MG63 (cell line): ENCODE measurements around the gene CD59. TPM values are rescaled to one million over a fixed set of nuclear protein-coding genes. Genes with fewer than 3 reads are reported as not detected.
"Not testable (repeated sequence)": the region's sequence is repeated elsewhere in the genome, so short reads cannot be mapped to it uniquely, and the experiment has no call there.

Experiments used
- DNase-seq: peaks from one replicate; pipeline ENCODE4 v3.0.0-alpha.2; 2020
- H3K27me3 ChIP-seq: fragments of 250-450 bp; sonication (Bioruptor Pico); 2 replicates; pipeline ENCODE4 v1.5.1; 2020; ENCODE audit warnings: mild to moderate bottlenecking, moderate library complexity
- H3K36me3 ChIP-seq: fragments of 250-450 bp; sonication (Bioruptor Pico); 2 replicates; pipeline ENCODE4 v1.5.1; 2020; ENCODE audit warnings: mild to moderate bottlenecking, moderate library complexity
- H3K4me3 ChIP-seq: fragments of 250-450 bp; sonication (Bioruptor Pico); 2 replicates; pipeline ENCODE4 v1.5.1; 2020; ENCODE audit warnings: mild to moderate bottlenecking, moderate library complexity
- H3K9me3 ChIP-seq: fragments of 250-450 bp; sonication (Bioruptor Pico); 2 replicates; pipeline ENCODE4 v1.5.1; 2020; ENCODE audit warnings: mild to moderate bottlenecking, moderate library complexity
- total RNA-seq: library from RNA; depleted of rRNA; stranded (reverse); fragments of >200 nt; shearing (Covaris generic); gene quantifications from 2 replicates; pipeline ENCODE4 v1.2.3, GENCODE V29; 2014; ENCODE audit warnings: low replicate concordance

CD59 gene
- total RNA-seq, 1 experiment from 2014 or later, result 360 TPM

DNA sequence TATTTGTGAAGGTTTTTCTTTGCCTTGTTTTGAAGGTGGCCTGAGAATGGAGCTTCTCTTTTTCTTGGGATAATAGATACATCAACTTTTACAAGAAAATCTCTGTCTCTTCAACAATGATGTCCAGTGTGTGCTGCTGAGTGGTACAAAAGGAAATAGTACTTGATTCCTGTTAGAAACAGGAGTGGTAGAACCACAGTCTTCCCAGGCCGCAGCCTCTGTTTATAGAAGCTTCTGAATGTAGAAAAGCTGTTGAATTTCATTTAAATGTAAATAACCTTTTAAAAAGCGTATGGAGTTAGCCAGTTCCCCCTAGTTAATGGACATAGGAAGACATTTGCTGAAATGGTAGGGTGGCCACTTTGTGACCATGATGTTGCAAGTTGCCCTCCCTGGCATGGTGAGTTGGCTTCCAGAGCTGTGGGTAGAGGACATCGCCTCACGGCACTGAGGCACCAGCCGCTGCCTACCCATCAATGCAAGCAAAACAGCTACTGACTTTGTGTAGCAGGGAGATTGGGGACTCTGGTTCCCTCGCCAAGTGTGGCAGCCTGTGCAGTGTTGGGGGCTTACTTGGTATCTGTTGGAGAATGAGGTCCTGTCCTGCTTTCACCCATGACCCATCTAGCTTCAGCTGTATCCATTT is 67.1 kb downstream of the CD59 start:
- Histone ChIP-seq H3K36me3 (no peaks in the 10 kb centered on the region), H3K4me3 (no peak overlapping the region)
- no peak for DNase-seq

DNA sequence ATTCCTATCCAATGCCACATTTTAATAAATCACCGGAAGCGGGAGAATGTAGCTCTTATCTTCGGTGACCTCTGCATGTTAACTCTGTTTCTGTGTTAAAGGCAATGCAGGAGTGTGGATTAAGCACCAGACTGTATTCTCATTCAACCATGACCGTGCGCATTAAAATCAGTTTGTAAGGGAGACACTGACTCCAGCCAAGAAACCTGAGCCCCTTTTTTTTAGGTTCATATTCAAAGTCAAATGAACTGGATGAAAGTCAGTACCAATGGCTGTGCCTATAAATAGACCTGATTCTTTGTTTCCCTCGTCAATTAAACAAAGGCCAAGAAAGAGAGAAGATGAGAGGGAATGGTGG is 67.8 kb downstream of the CD59 start:
- H3K4me3 ChIP-seq, result no peak overlapping the region
- H3K27me3 ChIP-seq, result no peaks in the 10 kb centered on the region
- H3K36me3 ChIP-seq, result no peaks in the 10 kb centered on the region
- no peak for DNase-seq
- no peaks in the 10 kb centered on the region for H3K9me3 ChIP-seq

More for the DNA sequence above, 67.1 kb downstream of the CD59 start:
- no peaks in the 10 kb centered on the region for H3K27me3 ChIP-seq
- H3K9me3 ChIP-seq, result no peaks in the 10 kb centered on the region

DNA sequence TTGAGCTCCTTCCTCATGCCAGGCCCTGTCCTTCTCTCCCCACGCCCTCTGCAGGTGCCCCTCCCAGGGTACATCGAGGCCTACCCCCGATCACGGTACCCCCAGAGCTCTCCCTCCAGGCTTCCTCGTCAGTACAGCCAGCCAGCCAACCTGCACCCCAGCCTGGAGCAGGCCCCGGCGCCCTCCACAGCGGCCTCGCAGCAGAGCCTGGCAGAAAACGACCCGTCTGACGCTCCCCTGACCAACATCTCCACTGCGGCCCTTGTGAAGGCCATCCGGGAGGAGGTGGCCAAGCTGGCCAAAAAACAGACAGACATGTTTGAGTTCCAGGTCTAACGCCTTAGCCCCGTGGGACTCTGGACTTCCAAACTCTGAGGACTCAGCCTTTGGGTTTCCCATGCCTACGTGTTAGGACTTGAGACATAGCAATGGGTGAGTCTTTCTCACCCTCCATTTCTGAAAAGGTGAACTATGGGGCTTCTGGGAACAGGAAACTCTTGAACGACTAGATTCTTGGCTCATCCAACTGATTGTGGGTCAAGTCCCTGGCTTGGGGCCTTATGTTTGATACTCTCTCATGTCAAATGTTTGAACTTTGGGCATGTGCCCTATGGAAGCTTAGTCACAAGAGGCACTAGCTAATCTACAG is 68.3 kb downstream of the CD59 start:
- Histone ChIP-seq H3K27me3 (no peaks in the 10 kb centered on the region), H3K36me3 (no peaks in the 10 kb centered on the region), H3K4me3 (no peak overlapping the region), H3K9me3 (no peaks in the 10 kb centered on the region)
- no peak for DNase-seq

DNA sequence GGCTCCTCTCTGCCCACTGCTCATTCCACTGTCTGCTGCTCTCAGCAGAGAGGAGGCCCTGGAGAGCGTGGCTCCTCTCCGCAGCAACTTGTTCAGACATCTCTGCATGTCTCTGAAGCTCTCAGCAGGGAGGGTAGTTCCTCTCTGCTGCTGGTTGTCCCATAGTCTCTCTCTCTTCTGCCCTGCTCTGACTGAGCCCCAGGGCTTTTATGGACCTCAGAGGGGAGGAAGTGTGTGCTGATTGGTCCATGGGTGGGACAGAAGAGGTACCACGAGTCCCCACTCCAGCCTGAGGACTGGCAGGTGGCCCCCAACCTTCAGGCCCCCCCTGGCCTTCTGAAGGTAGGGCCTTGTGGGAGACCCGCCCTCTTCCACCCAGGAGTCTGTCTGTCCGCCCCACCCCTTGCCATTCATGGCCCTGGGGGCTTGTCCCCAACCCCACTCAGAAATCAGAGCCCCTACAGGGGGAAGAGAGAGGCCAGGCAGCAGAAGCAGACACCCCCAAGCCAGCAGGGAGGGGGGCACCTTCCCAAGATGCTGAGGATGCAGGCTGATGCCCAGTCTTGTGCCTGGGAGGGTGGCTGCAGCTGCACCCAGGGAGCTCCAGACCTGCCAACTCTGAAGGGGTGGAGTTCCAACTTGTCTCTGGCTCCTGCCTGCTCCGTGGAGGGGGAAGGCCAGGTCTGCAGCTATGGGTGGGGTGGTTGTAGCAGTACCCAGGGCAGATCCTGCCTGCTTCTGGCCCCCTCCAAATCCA is 70.7 kb downstream of the CD59 start:
- Histone ChIP-seq H3K9me3 (no peaks in the 10 kb centered on the region), H3K36me3 (no peaks in the 10 kb centered on the region)
- no peak for DNase-seq

DNA sequence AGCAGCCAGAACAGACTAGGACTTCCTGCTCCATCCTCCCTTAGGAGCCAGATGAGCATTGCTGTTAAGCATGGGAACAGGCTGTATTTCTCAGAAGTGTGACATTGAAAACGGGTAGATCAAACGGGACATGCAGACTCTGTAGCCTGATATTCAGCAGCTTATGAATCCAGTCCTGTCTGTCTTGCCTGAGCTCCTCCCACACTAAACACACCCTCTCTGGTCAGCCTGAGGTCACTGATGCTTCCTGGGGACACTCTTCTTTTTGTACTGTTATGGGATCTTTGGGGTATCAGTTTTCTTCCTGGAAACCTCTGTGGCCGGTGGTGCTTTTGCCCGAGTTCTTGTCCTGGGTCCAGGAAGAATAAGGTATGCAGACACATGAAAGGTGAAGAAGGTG is 71.4 kb downstream of the CD59 start:
- Histone ChIP-seq H3K27me3 (no peaks in the 10 kb centered on the region), H3K36me3 (no peaks in the 10 kb centered on the region), H3K4me3 (no peak overlapping the region), H3K9me3 (no peaks in the 10 kb centered on the region)
- DNase-seq, result no peak

More for the DNA sequence above, 70.7 kb downstream of the CD59 start:
- Histone ChIP-seq H3K4me3 (no peak overlapping the region), H3K27me3 (no peaks in the 10 kb centered on the region)

DNA sequence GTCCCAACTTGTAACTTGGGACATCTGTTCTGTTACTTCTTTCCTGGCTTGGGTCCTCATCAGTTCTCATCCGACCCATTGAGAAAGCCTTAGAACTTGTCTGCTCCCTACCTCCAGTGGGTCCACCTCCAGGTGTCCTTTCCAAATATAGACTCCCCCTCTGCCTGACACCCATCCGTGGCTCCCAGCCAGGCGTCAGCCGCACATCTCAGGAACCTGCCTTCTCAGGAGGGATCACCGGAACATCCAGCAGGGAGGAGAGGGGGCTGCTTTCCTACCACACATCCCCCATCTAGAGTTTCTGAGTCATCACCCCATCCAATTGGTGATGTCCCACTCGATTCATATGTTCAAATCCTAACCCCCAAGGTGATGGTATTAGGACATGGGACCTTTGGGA is 72.1 kb downstream of the CD59 start:
- H3K36me3 ChIP-seq, result no peaks in the 10 kb centered on the region

DNA sequence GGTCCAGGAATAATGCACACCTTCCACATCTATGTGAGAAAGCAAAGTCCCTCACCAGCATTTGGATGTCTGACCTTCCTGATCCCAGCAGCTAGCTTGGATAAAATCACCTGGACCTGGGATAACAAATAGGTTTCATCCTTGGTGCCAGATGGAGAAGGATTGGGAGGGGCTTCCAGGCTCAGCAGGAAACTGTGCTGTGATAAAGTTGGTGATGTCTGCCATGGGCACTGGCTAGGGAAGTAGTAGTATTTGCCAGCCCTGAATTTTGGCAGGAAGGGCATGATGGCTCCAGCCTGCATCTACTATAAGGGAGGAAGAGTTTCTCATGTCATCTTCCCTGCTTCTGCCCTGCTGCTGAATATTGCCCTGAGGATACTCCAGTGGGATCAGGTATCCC is 73.1 kb downstream of the CD59 start:
- no peaks in the 10 kb centered on the region for H3K9me3 ChIP-seq
- no peaks in the 10 kb centered on the region for H3K27me3 ChIP-seq
- no peak for DNase-seq
- no peaks in the 10 kb centered on the region for H3K36me3 ChIP-seq
- no peak overlapping the region for H3K4me3 ChIP-seq

More for the DNA sequence above, 72.1 kb downstream of the CD59 start:
- H3K27me3 ChIP-seq, result no peaks in the 10 kb centered on the region
- no peak for DNase-seq
- H3K4me3 ChIP-seq, result no peak overlapping the region
- H3K9me3 ChIP-seq, result no peaks in the 10 kb centered on the region

DNA sequence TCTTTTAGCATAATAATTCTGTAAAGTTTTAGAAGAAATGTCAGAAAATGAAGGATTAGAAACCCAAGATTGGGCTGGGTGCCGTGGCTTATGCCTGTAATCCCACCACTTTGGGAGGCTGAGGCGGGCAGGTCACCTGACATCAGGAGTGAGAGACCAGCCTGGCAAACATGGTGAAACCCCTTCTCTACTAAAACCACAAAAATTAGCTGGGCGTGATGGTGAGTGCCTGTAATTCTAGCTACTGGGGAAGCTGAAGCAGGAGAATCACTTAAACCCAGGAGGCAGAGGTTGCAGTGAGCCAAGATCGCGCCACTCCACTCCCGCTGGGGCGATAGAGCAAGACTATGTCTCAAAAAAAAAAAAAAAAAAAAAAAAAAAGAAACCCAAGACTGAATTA is 74.7 kb downstream of the CD59 start:
- not testable (repeated sequence) for DNase-seq, H3K9me3 ChIP-seq, H3K4me3 ChIP-seq, H3K27me3 ChIP-seq, H3K36me3 ChIP-seq

DNA sequence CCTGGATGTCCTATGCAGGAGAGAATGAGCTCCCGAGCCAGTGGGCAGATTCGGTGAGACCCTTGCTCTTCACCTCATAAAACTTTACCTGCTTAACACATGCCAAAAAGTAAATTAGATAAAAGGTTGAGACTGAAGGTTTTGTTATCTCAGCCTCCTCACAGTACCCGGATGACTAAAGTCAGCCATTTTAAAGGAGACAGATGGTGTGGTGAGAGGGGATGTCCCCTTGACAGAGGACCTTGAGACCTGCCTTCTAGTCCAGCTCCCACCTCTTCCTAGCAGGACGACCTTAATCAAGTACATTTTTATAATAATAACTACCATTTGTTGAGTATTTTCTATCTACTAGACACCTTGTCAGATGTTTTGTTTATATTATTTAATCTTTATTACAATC is 75.3 kb downstream of the CD59 start:
- no peaks in the 10 kb centered on the region for H3K36me3 ChIP-seq
- no peaks in the 10 kb centered on the region for H3K9me3 ChIP-seq
- H3K4me3 ChIP-seq, result no peak overlapping the region
- no peak for DNase-seq
- no peaks in the 10 kb centered on the region for H3K27me3 ChIP-seq

DNA sequence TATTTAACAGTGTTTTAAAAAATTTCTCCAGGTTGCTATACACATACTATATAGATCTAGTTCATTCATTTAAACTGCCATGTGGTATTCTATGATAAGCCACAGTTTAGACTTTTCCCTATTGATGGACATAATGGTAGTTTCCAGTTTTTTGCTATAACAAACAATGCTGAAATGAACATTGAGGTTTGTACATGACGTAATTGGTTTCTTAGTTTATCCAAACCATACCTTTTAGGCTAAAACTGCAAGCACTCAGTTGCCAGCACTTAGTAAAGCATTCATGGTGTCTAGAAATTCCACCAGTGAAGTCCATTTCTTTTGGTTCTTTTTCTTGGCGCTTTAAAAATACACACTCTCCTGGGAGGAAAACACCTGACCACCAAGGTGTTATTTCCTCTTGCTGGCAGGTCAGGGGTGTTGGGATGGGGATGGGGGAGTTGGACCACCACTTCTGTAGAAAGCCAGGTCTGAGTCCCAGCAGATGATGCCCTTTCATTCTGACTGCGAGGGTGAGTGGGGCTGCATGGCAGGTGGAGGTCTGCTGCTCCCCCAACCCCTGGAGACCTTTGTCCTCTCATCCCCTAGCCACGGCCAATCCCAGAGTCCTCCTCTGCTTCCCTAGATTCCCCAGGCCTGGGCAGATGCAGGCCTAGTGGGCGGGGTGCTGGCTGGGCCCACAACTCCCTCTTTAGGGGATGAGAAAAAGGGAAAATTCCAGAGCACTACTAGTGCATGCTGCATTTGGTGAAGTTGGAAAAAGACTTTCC is 76.7 kb downstream of the CD59 start:
- no peak for DNase-seq
- H3K4me3 ChIP-seq, result no peak overlapping the region
- H3K36me3 ChIP-seq, result no peaks in the 10 kb centered on the region
- H3K27me3 ChIP-seq, result no peaks in the 10 kb centered on the region
- H3K9me3 ChIP-seq, result no peaks in the 10 kb centered on the region

DNA sequence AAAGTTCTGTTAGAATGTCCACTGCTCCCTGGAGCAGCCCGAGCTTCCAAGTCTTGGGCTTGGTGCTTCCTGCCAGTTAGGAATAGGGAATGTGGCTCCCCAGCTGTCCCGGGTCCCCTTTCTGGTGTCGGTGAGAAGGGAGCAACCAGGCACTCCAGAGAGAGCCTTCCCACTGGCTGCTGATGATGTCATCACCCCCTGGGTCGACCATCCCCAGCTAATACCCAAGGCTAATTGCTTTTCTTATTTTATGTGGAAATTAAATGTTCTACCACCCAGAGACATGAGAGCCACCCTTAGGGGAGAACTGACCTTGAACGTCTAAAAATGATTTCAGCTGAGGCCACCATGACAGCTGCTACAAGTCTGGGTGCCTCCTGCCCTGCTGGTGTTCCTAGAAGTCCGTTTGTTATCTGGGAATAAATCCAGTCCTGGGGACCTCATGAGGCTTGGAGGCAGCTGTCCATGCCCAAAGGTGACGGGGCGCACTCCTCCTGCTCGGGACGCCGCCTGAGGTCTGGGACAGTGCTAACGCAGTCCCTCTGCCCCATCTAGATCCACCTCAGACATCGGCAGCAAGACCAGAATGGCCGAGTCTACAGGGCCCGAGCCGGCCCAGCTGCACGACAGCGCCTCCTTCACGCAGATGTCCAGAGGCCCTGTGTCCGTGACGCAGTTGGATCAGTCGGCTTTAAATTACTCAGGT is 77.9 kb downstream of the CD59 start:
- Histone ChIP-seq H3K4me3 (no peak overlapping the region), H3K36me3 (no peaks in the 10 kb centered on the region), H3K9me3 (no peaks in the 10 kb centered on the region), H3K27me3 (no peaks in the 10 kb centered on the region)
- no peak for DNase-seq

DNA sequence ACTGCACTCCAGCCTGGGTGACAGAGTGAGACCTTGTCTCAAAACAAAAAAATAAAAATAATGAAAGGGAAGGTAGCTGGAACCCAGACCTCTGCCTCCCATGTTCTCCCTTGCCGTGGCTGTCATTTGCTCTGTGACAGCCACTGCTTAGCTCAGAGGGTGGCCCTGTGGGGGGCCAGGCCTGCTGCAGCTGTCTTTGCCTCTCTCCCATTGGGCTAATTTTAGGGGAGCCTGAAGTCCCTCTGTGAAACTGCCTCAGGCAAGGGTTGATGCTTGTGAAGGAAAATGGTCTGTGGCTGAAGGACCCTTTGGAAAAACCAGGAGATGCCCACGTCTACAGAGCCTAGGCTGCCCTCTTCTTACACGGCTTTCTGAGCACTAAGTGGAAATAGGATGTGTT is 78.5 kb downstream of the CD59 start:
- no peaks in the 10 kb centered on the region for H3K27me3 ChIP-seq
- H3K36me3 ChIP-seq, result no peaks in the 10 kb centered on the region
- no peaks in the 10 kb centered on the region for H3K9me3 ChIP-seq
- no peak overlapping the region for H3K4me3 ChIP-seq
- no peak for DNase-seq

DNA sequence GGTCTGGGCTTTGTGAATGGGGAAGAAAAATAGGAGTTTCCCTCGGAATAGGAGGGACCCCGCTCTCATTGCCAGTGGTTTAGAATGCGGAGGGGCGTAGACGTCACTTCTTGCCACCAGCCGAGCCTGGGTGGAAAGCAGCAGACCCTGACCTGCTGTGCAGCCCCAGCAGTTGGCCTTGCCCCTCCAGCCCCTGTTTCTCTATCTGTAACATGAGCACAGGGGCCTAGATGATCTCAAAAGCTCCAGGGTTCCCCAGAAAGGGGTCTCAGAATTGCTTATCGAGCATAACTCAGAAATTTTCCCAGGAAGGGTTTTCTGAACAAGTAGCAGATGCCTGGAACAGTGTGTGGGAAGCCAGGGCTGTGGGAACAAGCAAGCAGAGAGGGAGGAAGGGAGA is 79.5 kb downstream of the CD59 start:
- H3K36me3 ChIP-seq, result no peaks in the 10 kb centered on the region
- no peak for DNase-seq
- H3K27me3 ChIP-seq, result no peaks in the 10 kb centered on the region
- no peaks in the 10 kb centered on the region for H3K9me3 ChIP-seq
- H3K4me3 ChIP-seq, result no peak overlapping the region

DNA sequence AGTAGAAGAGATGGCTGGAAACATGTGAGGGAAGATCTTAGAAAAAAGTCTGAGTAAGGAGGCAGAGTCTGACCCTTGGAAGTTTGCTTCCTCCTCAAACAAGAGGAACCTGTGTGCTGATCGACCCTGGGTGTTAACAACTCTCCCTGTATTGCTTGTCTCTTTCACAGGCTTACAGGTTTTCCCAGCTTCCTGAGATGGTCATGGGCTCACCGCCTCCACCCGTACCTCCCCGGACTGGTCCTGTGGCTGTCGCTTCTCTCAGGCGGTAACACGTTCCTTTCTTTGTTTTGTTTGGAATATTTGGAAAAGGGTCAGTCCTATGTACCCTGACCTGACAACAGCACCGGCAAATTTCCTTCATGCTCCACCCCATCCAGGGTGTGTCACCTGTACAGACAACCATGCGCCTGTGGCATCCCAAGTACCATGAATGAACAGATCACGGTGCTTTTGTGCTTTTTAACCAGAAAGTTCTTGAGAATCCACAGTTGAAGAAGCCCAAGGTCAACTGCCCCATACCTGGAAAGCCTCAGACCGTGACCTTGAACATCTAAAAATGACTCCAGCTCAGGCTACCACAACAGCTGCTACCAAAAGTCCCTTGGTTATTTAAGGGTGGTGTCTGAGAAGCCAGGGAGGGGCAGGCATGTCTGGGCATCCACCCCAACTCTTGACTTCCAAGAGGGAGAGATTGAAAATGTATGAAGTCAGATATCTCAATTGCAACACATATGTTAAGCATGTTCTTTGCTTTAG is 80.2 kb downstream of the CD59 start:
- H3K9me3 ChIP-seq, result no peaks in the 10 kb centered on the region
- no peak for DNase-seq
- no peaks in the 10 kb centered on the region for H3K36me3 ChIP-seq
- H3K4me3 ChIP-seq, result no peak overlapping the region
- no peaks in the 10 kb centered on the region for H3K27me3 ChIP-seq

DNA sequence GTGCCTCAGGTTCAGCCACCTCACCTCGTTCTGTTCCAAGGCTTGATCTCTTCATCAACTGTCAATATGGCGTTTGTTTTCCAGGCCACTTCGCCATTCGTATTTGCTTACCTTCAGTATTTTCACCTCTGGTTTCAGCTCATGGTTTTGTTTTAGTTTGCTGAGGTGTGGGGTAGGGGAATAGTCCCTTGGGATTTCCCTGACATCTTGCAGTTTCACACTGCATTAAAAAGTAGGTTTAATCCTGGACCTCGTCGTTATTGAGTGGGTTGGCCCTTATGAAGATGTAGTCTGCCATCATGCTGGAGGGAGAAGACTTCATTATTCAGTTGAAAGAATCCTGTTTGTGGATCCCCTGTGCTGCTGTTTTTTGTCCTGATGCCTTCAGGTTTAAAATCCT is 81.6 kb downstream of the CD59 start:
- no peak overlapping the region for H3K4me3 ChIP-seq
- no peak for DNase-seq
- H3K9me3 ChIP-seq, result no peaks in the 10 kb centered on the region
- H3K36me3 ChIP-seq, result no peaks in the 10 kb centered on the region
- no peaks in the 10 kb centered on the region for H3K27me3 ChIP-seq
